Spleen (tissue), 11 donors: Measurements from ENCODE around the gene ZNF681. TPM values are rescaled to one million over a fixed set of nuclear protein-coding genes. Genes with fewer than 3 reads are reported as not detected.
"Not testable (repeated sequence)": the region's sequence is repeated elsewhere in the genome, so short reads cannot be mapped to it uniquely, and the experiment has no call there.

Experiments used
- DNase-seq: peaks from one replicate; pipeline ENCODE4 v3.0.0-alpha.2; 2020
- H3K27ac ChIP-seq, 8 donors: fragments of 200-600 bp; sonication (generic) in 7 of 8; 1 replicate in 4 of 8; 2 replicates in 4 of 8; pipeline versions ENCODE4 v1.5.0 to v1.8.0; 2016 to 2021; ENCODE audit warnings: inconsistent platforms in 4 of 8, mild to moderate bottlenecking in 4 of 8, moderate library complexity in 1 of 8
- H3K27me3 ChIP-seq, 7 donors: fragments of 200-600 bp; sonication (generic) in 6 of 7; replicated peaks in 1 of 7; 1 replicate in 4 of 7; 2 replicates in 3 of 7; pipeline versions ENCODE4 v1.5.0 to v1.8.0; 2016 to 2021; ENCODE audit warnings: inconsistent platforms in 3 of 7, mild to moderate bottlenecking in 1 of 7
- H3K36me3 ChIP-seq, 6 donors: fragments of 200-600 bp; sonication (generic) in 5 of 6; 1 replicate in 4 of 6; 2 replicates in 2 of 6; pipeline versions ENCODE4 v1.5.0 to v1.8.0; 2016 to 2021; ENCODE audit warnings: inconsistent platforms in 2 of 6
- H3K4me1 ChIP-seq, 6 donors: fragments of 200-600 bp; sonication (generic) in 5 of 6; 1 replicate in 3 of 6; 2 replicates in 3 of 6; pipeline versions ENCODE4 v1.5.0 to v1.8.0; 2016 to 2021; ENCODE audit warnings: inconsistent platforms in 3 of 6
- H3K4me3 ChIP-seq, 8 donors: fragments of 200-600 bp; sonication (generic) in 7 of 8; 1 replicate in 4 of 8; 2 replicates in 4 of 8; pipeline versions ENCODE4 v1.5.0 to v1.8.0; 2016 to 2021; ENCODE audit warnings: inconsistent platforms in 4 of 8, mild to moderate bottlenecking in 4 of 8, moderate library complexity in 2 of 8
- H3K9me3 ChIP-seq, 8 donors: fragments of 200-600 bp; sonication (generic) in 7 of 8; 1 replicate in 4 of 8; 2 replicates in 4 of 8; pipeline versions ENCODE4 v1.5.0 to v1.8.0; 2016 to 2021; ENCODE audit warnings: inconsistent platforms in 4 of 8
- POLR2A ChIP-seq, 3 donors: fragments of 450-650 bp; IDR thresholded peaks; one replicate each; pipeline ENCODE4 v1.5.1; 2017; ENCODE audit warnings: antibody characterized with exemption in 3 of 3, mild to moderate bottlenecking in 1 of 3
- POLR2AphosphoS5 ChIP-seq, 3 donors: sonication (generic); formaldehyde crosslinking; IDR thresholded peaks; one replicate each; pipeline ENCODE4 v1.5.1; 2017; ENCODE audit warnings: antibody characterized with exemption in 3 of 3
- WGBS, 5 donors: extraction: QIAGEN DNeasy Blood & Tissue Kit in 3 of 5; methylation state at CpG; one replicate each; pipeline versions ENCODE4 v1.1.5 to v1.1.7; 2013 to 2018; 5-methylcytosine and 5-hydroxymethylcytosine counted together
- intact Hi-C: fragments of 100-400 bp; cut with DNase I; formaldehyde crosslinking; loops from one replicate; pipeline ENCODE4 v1.15.0; 2023; ENCODE audit warnings: low total_unique reads
- polyA plus RNA-seq, 3 donors: library from polyadenylated mRNA; stranded (reverse); fragments of 200-250 nt; gene quantifications; one replicate each; pipeline ENCODE4 v1.2.1, GENCODE V29; 2013
- total RNA-seq, 7 donors: library from RNA; depleted of rRNA in 3 of 7; stranded (reverse); fragments of >200 nt in 3 of 7; fragmentation: NEBNext Ultra II Directional in 4 of 7; extraction: Animal tissue kit (Norgen Biotek cat#: 25700) in 4 of 7; gene quantifications; one replicate each; pipeline versions ENCODE4 v1.1.0 to v1.2.1, GENCODE V29; 2016 to 2021
- TF ChIP-seq, protein P1 (sequence below), 11 experiments: fragments of 200-600 bp in 7 of 11; fragments of 450-650 bp in 4 of 11; sonication (generic) in 4 of 11; IDR thresholded peaks in 8 of 11; conservative IDR thresholded peaks in 3 of 11; 1 replicate in 7 of 11; 2 replicates in 4 of 11; pipeline versions ENCODE4 v1.4.0 to v1.8.0; 2016 to 2021; ENCODE audit warnings: antibody characterized with exemption in 11 of 11, inconsistent platforms in 4 of 11, mild to moderate bottlenecking in 1 of 11
- donor health status: healthy with polysubstance abuse.
- donor health status: DM: no; HTN: no; CAD: no; lungs with moderate emphysema.
- donor health status: DM: no; HTN: no; CAD: no.
- donor health status: Bipolar disorder and iron deficiency.
- donor health status: healthy.
- donor health status: DM: no; HTN: no; CAD: no.
- donor health status: DM: yes; HTN: yes; CAD: no.

The ZNF681 gene
- total and polyA plus RNA-seq, 10 donors: 0.93 to 6.8 (median 3.8) TPM

DNA sequence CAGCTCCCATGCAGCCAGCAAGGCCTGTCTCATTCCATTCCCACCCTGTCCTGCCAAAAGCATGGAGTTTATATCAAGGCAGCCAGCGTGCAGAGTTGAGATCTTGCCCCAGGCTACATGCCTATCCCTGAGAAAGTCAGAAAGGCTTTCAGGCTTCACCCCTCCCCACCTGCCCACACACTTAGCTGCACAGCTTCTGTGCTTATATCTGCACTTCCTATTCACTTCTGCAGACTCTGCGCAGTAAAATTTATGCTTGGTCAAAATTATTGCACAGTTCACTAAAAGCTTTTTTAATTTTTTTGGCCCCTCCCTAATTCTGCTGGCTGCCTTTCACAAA is 59.2 kb downstream of the ZNF681 start:
- Histone ChIP-seq H3K4me3 (no peak overlapping the region), H3K9me3 (peaks cover 0 to 40% (median 0%) of the 10 kb centered on the region in 8 donors), H3K36me3 (no peaks in the 10 kb centered on the region), H3K27ac (no peak overlapping the region), H3K4me1 (no peaks in the 10 kb centered on the region), H3K27me3 (no peaks in the 10 kb centered on the region)
- TF ChIP-seq POLR2A (IDR thresholded peaks at IDR 0.05): no peak
- TF ChIP-seq, protein P1, sequence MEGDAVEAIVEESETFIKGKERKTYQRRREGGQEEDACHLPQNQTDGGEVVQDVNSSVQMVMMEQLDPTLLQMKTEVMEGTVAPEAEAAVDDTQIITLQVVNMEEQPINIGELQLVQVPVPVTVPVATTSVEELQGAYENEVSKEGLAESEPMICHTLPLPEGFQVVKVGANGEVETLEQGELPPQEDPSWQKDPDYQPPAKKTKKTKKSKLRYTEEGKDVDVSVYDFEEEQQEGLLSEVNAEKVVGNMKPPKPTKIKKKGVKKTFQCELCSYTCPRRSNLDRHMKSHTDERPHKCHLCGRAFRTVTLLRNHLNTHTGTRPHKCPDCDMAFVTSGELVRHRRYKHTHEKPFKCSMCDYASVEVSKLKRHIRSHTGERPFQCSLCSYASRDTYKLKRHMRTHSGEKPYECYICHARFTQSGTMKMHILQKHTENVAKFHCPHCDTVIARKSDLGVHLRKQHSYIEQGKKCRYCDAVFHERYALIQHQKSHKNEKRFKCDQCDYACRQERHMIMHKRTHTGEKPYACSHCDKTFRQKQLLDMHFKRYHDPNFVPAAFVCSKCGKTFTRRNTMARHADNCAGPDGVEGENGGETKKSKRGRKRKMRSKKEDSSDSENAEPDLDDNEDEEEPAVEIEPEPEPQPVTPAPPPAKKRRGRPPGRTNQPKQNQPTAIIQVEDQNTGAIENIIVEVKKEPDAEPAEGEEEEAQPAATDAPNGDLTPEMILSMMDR (IDR thresholded peaks at IDR 0.05 in 8 of 11, conservative IDR thresholded peaks at IDR 0.05 in 3 of 11): no peak
- TF ChIP-seq POLR2AphosphoS5 (IDR thresholded peaks at IDR 0.05): no peak
- DNase-seq: no peak
- WGBS, 5 donors: 77 to 83% (median 80%) methylated on average over 2 of the region's 2 CpGs
- intact Hi-C loops: no loop called here

DNA sequence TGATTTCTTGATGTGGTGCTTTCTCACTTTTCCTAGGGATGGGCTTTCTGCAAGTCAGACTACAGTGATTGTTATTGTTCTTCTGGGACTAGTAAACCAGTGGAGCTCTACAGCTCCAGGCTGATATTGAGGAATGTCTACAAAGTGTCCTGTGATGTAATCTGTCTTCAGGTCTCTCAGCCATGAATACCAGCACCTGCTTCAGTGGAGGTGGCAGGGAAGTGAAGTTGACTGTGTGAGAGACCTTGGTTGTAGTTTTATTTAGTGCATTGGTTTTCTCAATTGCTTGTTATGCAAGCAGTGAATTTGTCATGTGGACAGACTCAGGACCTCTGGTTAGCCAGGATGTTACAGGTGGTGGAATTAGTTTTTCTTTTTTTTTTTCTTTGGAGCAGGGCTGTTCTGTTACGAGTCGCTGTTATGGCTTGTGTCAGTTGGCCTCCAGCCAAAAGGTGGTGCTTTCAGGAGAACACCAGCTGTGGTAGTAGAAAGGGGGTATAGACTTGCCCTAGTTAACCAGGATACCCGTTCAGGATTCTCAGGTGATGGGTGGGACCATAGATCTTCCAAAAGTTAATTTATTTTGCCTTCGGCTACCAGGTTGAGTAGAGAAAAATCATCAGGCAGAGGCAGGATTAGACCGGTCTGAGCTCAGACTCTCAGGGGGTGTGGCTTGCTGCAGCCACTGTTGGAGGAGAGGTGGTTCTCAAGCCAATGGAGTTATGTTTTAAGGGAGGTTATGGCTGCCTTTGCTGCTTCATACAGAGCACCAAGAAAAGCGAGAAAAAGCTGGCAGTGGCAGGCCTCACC is 59.8 kb downstream of the ZNF681 start:
- intact Hi-C loops: no loop called here
- H3K4me1 ChIP-seq: no peaks in the 10 kb centered on the region
- TF ChIP-seq POLR2A (IDR thresholded peaks at IDR 0.05) (no peak), POLR2AphosphoS5 (IDR thresholded peaks at IDR 0.05) (no peak)
- TF ChIP-seq, protein P1 (IDR thresholded peaks at IDR 0.05 in 8 of 11, conservative IDR thresholded peaks at IDR 0.05 in 3 of 11): no peak
- no peak for DNase-seq
- H3K9me3 ChIP-seq: peaks cover 0 to 38% (median 0%) of the 10 kb centered on the region in 8 donors
- no peak overlapping the region for H3K27ac ChIP-seq
- no peaks in the 10 kb centered on the region for H3K27me3 ChIP-seq
- H3K36me3 ChIP-seq: no peaks in the 10 kb centered on the region
- no peak overlapping the region for H3K4me3 ChIP-seq
- 73 to 91% (median 78%) methylated on average over 6 of the region's 6 CpGs for WGBS, 5 donors

DNA sequence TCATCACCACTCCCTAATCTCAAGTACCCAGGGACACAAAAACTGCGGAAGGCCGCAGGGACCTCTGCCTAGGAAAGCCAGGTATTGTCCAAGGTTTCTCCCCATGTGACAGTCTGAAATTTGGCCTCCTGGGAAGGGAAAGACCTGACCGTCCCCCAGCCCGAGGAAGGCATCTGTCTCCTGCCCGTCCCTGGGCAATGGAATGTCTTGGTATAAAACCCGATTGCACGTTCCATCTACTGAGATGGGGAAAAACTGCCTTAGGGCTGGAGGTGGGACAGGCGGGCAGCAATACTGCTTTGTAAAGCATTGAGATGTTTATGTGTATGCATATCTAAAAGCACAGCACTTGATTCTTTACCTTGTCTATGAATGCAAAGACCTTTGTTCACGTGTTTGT is 65.8 kb downstream of the ZNF681 start:
- H3K27ac ChIP-seq, DNase-seq, H3K4me1 ChIP-seq, intact Hi-C loops, H3K36me3 ChIP-seq, H3K9me3 ChIP-seq, H3K27me3 ChIP-seq, H3K4me3 ChIP-seq: not testable (repeated sequence)
- WGBS, 5 donors: 69 to 84% (median 79%) methylated on average over 6 to 9 of the region's 9 CpGs

Other genes with a start within 250 kb of the ZNF681 start
- gene ZNF675, start 71.7 kb downstream of the ZNF681 start, total RNA-seq: 10 to 100 TPM; 16.4 to 38.8 (median 21.3) TPM
- gene ZNF675, start 71.7 kb downstream of the ZNF681 start, polyA plus RNA-seq: 1 to 10 TPM; 5.4 to 8.1 (median 5.8) TPM
- 1 to 10 TPM; 2.6 to 6.9 (median 4.1) TPM for gene ZNF726, start 156.0 kb upstream of the ZNF681 start, total RNA-seq
- 1 to 10 TPM; 2.0 to 4.0 (median 2.5) TPM for gene ZNF726, start 156.0 kb upstream of the ZNF681 start, polyA plus RNA-seq